Naive B cell (primary cell): Measurements from ENCODE around the gene RFX3. TPM values are rescaled to one million over a fixed set of nuclear protein-coding genes. Genes with fewer than 3 reads are reported as not detected.

Experiments used
- ATAC-seq, 2 donors: fragments of 150-1000 bp; cut with Tn5 transposase; 2 replicates each; pipeline ENCODE4 v1.10.0; 2021; ENCODE audit warnings: low read depth in 2 of 2, mild to moderate bottlenecking in 2 of 2, moderate library complexity in 2 of 2
- DNase-seq: peaks from one replicate; pipeline ENCODE4 v3.0.0; 2022
- H3K27ac Mint-ChIP-seq, 6 donors: one replicate each; pipeline ENCODE4 v1.8.0; 2020 to 2022; ENCODE audit warnings: mild to moderate bottlenecking in 6 of 6, mixed read lengths in 6 of 6, moderate library complexity in 5 of 6, inconsistent platforms in 2 of 6
- H3K27me3 Mint-ChIP-seq, 3 donors: one replicate each; pipeline ENCODE4 v1.8.0; 2021 to 2022; ENCODE audit warnings: mixed read lengths in 3 of 3, mild to moderate bottlenecking in 1 of 3
- H3K36me3 Mint-ChIP-seq, 2 donors: one replicate each; pipeline ENCODE4 v1.8.0; 2020 to 2022; ENCODE audit warnings: mixed read lengths in 2 of 2, inconsistent platforms in 1 of 2, mild to moderate bottlenecking in 1 of 2
- H3K4me1 Mint-ChIP-seq, 3 donors: one replicate each; pipeline ENCODE4 v1.8.0; 2020 to 2022; ENCODE audit warnings: mixed read lengths in 3 of 3, inconsistent platforms in 1 of 3, mild to moderate bottlenecking in 1 of 3, moderate library complexity in 1 of 3
- H3K4me3 Mint-ChIP-seq, 8 donors: one replicate each; pipeline ENCODE4 v1.8.0; 2020 to 2022; ENCODE audit warnings: mild to moderate bottlenecking in 8 of 8, mixed read lengths in 8 of 8, moderate library complexity in 8 of 8, inconsistent platforms in 2 of 8
- H3K9me3 Mint-ChIP-seq, 7 donors: one replicate each; pipeline ENCODE4 v1.8.0; 2020 to 2022; ENCODE audit warnings: mixed read lengths in 7 of 7, mild to moderate bottlenecking in 5 of 7, inconsistent platforms in 2 of 7, moderate library complexity in 1 of 7
- polyA plus RNA-seq, 6 donors: library from polyadenylated mRNA; unstranded; fragments of 300-500 nt; fragmentation: Illumina TruSeq; gene quantifications; one replicate each; pipeline ENCODE4 v1.2.3, GENCODE V29; 2021; ENCODE audit warnings: low read depth in 6 of 6

Gene RFX3
- polyA plus RNA-seq, 6 donors from 2014 or later: 3.7 to 16.7 (median 6.3) TPM

- Mint-ChIP-seq H3K4me3 (no peak overlapping the region), H3K27ac (no peak overlapping the region)
Observed at GRCh38 chr9:3482578-3482977, 43.2 kb downstream of the RFX3 start.

GRCh38 chr9:3480353-3480655, 45.5 kb downstream of the RFX3 start:
- Mint-ChIP-seq H3K9me3 (peaks cover 0 to 25% (median 16%) of the 10 kb centered on the region in 7 donors), H3K27ac (peak overlapping the region in 5 of 6 donors; percentile 74 to 91 (median 84)), H3K4me3 (peak overlapping the region in 3 of 8 donors; percentile 15 to 74 (median 15)), H3K4me1 (peaks cover 43 to 52% (median 47%) of the 10 kb centered on the region in 3 donors), H3K36me3 (peaks cover 11 to 14% of the 10 kb centered on the region in 2 donors), H3K27me3 (no peaks in the 10 kb centered on the region)
- DNase-seq (no peak), ATAC-seq (no peak)

More at GRCh38 chr9:3482578-3482977, 43.2 kb downstream of the RFX3 start:
- Mint-ChIP-seq H3K27me3 (no peaks in the 10 kb centered on the region), H3K36me3 (peaks cover 4 to 9% of the 10 kb centered on the region in 2 donors), H3K4me1 (peaks cover 28 to 35% (median 30%) of the 10 kb centered on the region in 3 donors), H3K9me3 (peaks cover 0 to 12% (median 7%) of the 10 kb centered on the region in 7 donors)
- DNase-seq (no peak), ATAC-seq (no peak)

GRCh38 chr9:3479514-3480352, 46.1 kb downstream of the RFX3 start:
- peaks cover 11 to 14% of the 10 kb centered on the region in 2 donors for H3K36me3 Mint-ChIP-seq
- DNase-seq: peak; percentile 50
- peak overlapping the region in 7 of 8 donors; percentile 35 to 87 (median 63) for H3K4me3 Mint-ChIP-seq
- H3K27ac Mint-ChIP-seq: peak overlapping the region; percentile 41 to 91 (median 80)
- H3K4me1 Mint-ChIP-seq: peaks cover 49 to 57% (median 53%) of the 10 kb centered on the region in 3 donors
- H3K27me3 Mint-ChIP-seq: no peaks in the 10 kb centered on the region
- peaks cover 0 to 25% (median 16%) of the 10 kb centered on the region in 7 donors for H3K9me3 Mint-ChIP-seq
- peak; percentile 69 to 74 for ATAC-seq

- peaks cover 54 to 66% (median 61%) of the 10 kb centered on the region in 3 donors for H3K4me1 Mint-ChIP-seq
- H3K27me3 Mint-ChIP-seq: no peaks in the 10 kb centered on the region
- H3K36me3 Mint-ChIP-seq: peaks cover 11 to 14% of the 10 kb centered on the region in 2 donors
- peak overlapping the region; percentile 50 to 91 (median 80) for H3K27ac Mint-ChIP-seq
- DNase-seq (peak; percentile 31), ATAC-seq (peak; percentile 71 to 73)
- peak overlapping the region; percentile 29 to 87 (median 70) for H3K4me3 Mint-ChIP-seq
- H3K9me3 Mint-ChIP-seq: peaks cover 0 to 25% (median 16%) of the 10 kb centered on the region in 7 donors
Observed at GRCh38 chr9:3478549-3478953, 47.2 kb downstream of the RFX3 start.

- DNase-seq (no peak), ATAC-seq (no peak)
- H3K27ac Mint-ChIP-seq: peak overlapping the region; percentile 22 to 91 (median 75)
- H3K4me1 Mint-ChIP-seq: peaks cover 61 to 69% (median 69%) of the 10 kb centered on the region in 3 donors
- H3K27me3 Mint-ChIP-seq: no peaks in the 10 kb centered on the region
- H3K36me3 Mint-ChIP-seq: peaks cover 11 to 14% of the 10 kb centered on the region in 2 donors
- peak overlapping the region; percentile 25 to 87 (median 70) for H3K4me3 Mint-ChIP-seq
- peaks cover 0 to 25% (median 16%) of the 10 kb centered on the region in 7 donors for H3K9me3 Mint-ChIP-seq
Observed at GRCh38 chr9:3477236-3477834, 48.5 kb downstream of the RFX3 start.

- Mint-ChIP-seq H3K27me3 (no peaks in the 10 kb centered on the region), H3K4me3 (peak overlapping the region in 2 of 8 donors; percentile 33 to 69), H3K36me3 (peaks cover 11 to 14% of the 10 kb centered on the region in 2 donors), H3K27ac (peak overlapping the region in 4 of 6 donors; percentile 51 to 84 (median 62)), H3K4me1 (peaks cover 59 to 69% (median 66%) of the 10 kb centered on the region in 3 donors), H3K9me3 (peaks cover 0 to 25% (median 16%) of the 10 kb centered on the region in 7 donors)
- ATAC-seq: no peak
- no peak for DNase-seq
Observed at GRCh38 chr9:3475300-3476020, 50.3 kb downstream of the RFX3 start.

GRCh38 chr9:3474821-3475220, 51.0 kb downstream of the RFX3 start:
- ATAC-seq (no peak), DNase-seq (no peak)
- H3K36me3 Mint-ChIP-seq: peaks cover 11 to 14% of the 10 kb centered on the region in 2 donors
- peaks cover 53 to 65% (median 60%) of the 10 kb centered on the region in 3 donors for H3K4me1 Mint-ChIP-seq
- H3K27ac Mint-ChIP-seq: peak overlapping the region in 4 of 6 donors; percentile 51 to 92 (median 74)
- no peaks in the 10 kb centered on the region for H3K27me3 Mint-ChIP-seq
- peak overlapping the region in 3 of 8 donors; percentile 21 to 69 (median 33) for H3K4me3 Mint-ChIP-seq
- H3K9me3 Mint-ChIP-seq: peaks cover 0 to 25% (median 16%) of the 10 kb centered on the region in 7 donors

- peaks cover 41 to 51% (median 47%) of the 10 kb centered on the region in 3 donors for H3K4me1 Mint-ChIP-seq
- DNase-seq (peak; percentile 35), ATAC-seq (peak; percentile 91 to 93)
- peaks cover 11 to 13% of the 10 kb centered on the region in 2 donors for H3K36me3 Mint-ChIP-seq
- peak overlapping the region in 3 of 8 donors; percentile 0 to 32 (median 11) for H3K4me3 Mint-ChIP-seq
- no peaks in the 10 kb centered on the region for H3K27me3 Mint-ChIP-seq
- peak overlapping the region in 2 of 6 donors; percentile 5 to 39 for H3K27ac Mint-ChIP-seq
- H3K9me3 Mint-ChIP-seq: peaks cover 0 to 22% (median 16%) of the 10 kb centered on the region in 7 donors
Observed at GRCh38 chr9:3473405-3473804, 52.4 kb downstream of the RFX3 start.

- no peaks in the 10 kb centered on the region for H3K27me3 Mint-ChIP-seq
- H3K4me3 Mint-ChIP-seq: no peak overlapping the region
- peak overlapping the region in 2 of 6 donors; percentile 19 to 23 for H3K27ac Mint-ChIP-seq
- DNase-seq (no peak), ATAC-seq (no peak)
- peaks cover 0 to 7% (median 4%) of the 10 kb centered on the region in 7 donors for H3K9me3 Mint-ChIP-seq
- peaks cover 32 to 41% (median 33%) of the 10 kb centered on the region in 3 donors for H3K4me1 Mint-ChIP-seq
- H3K36me3 Mint-ChIP-seq: peaks cover 0 to 6% of the 10 kb centered on the region in 2 donors
Observed at GRCh38 chr9:3471883-3472282, 53.9 kb downstream of the RFX3 start.

- Mint-ChIP-seq H3K9me3 (no peaks in the 10 kb centered on the region), H3K4me3 (no peak overlapping the region), H3K27ac (no peak overlapping the region), H3K27me3 (no peaks in the 10 kb centered on the region), H3K4me1 (peaks cover 8 to 18% (median 12%) of the 10 kb centered on the region in 3 donors), H3K36me3 (no peaks in the 10 kb centered on the region)
- DNase-seq (no peak), ATAC-seq (no peak)
Observed at GRCh38 chr9:3468421-3469205, 57.2 kb downstream of the RFX3 start.

GRCh38 chr9:3467593-3468219, 58.1 kb downstream of the RFX3 start:
- peak; percentile 95 to 99 for ATAC-seq
- H3K27ac Mint-ChIP-seq: peak overlapping the region in 1 of 6 donors; percentile 76

More at GRCh38 chr9:3467593-3468219, 58.1 kb downstream of the RFX3 start:
- Mint-ChIP-seq H3K36me3 (no peaks in the 10 kb centered on the region), H3K4me3 (no peak overlapping the region), H3K27me3 (no peaks in the 10 kb centered on the region), H3K4me1 (peaks cover 4 to 12% (median 4%) of the 10 kb centered on the region in 3 donors), H3K9me3 (no peaks in the 10 kb centered on the region)
- peak; percentile 40 for DNase-seq
